Measurements from ENCODE around the gene MCM9. TPM values are rescaled to one million over a fixed set of nuclear protein-coding genes. Genes with fewer than 3 reads are reported as not detected.
A peak's percentile ranks its signal among the peaks of the same experiment; 100 is the strongest.

Gene MCM9
- total and polyA plus RNA-seq, 2 of the 13 experiments (the other 11 are each of a cell fraction or from before 2014, with no cell fraction given), result 3.8 to 17.2 TPM

GRCh38 chr6:118963003-118963402 is 28.0 kb upstream of the MCM9 start:
- Histone ChIP-seq H3K36me3 (replicated peaks in 1 of 2; ENCODE audit: control insufficient read depth in 1 of 2, insufficient read depth in 2 of 2, low read length in 2 of 2) (no peaks in the 10 kb centered on the region), H4K20me1 (ENCODE audit: insufficient read depth, low read length) (no peaks in the 10 kb centered on the region), H3K4me3 (replicated peaks in 1 of 3; ENCODE audit: insufficient read depth in 1 of 3, low read depth in 2 of 3, low read length in 3 of 3) (no peak overlapping the region), H3K79me2 (ENCODE audit: insufficient read depth, low read length) (no peaks in the 10 kb centered on the region), H3K27ac (ENCODE audit: extremely low read length, insufficient read depth, low read length) (no peak overlapping the region), H2AFZ (ENCODE audit: low read length) (no peak overlapping the region), H3K4me2 (ENCODE audit: low read depth, low read length) (no peak overlapping the region), H3K27me3 (ENCODE audit: control insufficient read depth in 1 of 2, insufficient read depth in 2 of 2, low read length in 2 of 2) (no peaks in the 10 kb centered on the region), H3K9ac (ENCODE audit: insufficient read depth, low read depth, low read length) (no peak overlapping the region), H3K4me1 (ENCODE audit: insufficient read depth, low read length) (0 out of 2 replicates have a peak, but pooled peaks cover 7% of the 10 kb centered on the region), H3K9me3 (ENCODE audit: low read length) (no peaks in the 10 kb centered on the region)
- in situ Hi-C loops (cut with HindIII; ENCODE audit: extremely low pct_ligation_motif_present, low pct_unique_long_range_greater_than_20kb) (no loop called here), intact Hi-C loops (cut with micrococcal nuclease; ENCODE audit: unreplicated experiment) (loop anchor here (1.0 kb wide), 1 partner anchor 147 kb away; no protein-coding TSS in a partner anchor)
- no peak for ATAC-seq
- no peak for DNase-seq (ENCODE audit: low spot score)
- no TSS peak for BruUV-seq (replicated peaks)
- TF ChIP-seq, protein P1, sequence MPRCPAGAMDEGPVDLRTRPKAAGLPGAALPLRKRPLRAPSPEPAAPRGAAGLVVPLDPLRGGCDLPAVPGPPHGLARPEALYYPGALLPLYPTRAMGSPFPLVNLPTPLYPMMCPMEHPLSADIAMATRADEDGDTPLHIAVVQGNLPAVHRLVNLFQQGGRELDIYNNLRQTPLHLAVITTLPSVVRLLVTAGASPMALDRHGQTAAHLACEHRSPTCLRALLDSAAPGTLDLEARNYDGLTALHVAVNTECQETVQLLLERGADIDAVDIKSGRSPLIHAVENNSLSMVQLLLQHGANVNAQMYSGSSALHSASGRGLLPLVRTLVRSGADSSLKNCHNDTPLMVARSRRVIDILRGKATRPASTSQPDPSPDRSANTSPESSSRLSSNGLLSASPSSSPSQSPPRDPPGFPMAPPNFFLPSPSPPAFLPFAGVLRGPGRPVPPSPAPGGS (CRISPR knock-in tag; IDR thresholded peaks at IDR 0.05), result no peak
- TF ChIP-seq U2AF2 (IDR thresholded peaks at IDR 0.05; ENCODE audit: low read depth, low read length), result no peak
- TF ChIP-seq ELF3 (CRISPR knock-in tag; IDR thresholded peaks at IDR 0.05), result no peak
- no peak for TF ChIP-seq ZNF597 (CRISPR knock-in tag; IDR thresholded peaks at IDR 0.05)
- TF ChIP-seq ZNF510 (CRISPR knock-in tag; IDR thresholded peaks at IDR 0.05; ENCODE audit: low read depth), result no peak
- no peak for TF ChIP-seq ZNF337 (CRISPR knock-in tag; IDR thresholded peaks at IDR 0.05; ENCODE audit: borderline replicate concordance, low read depth)
- TF ChIP-seq ZNF30 (CRISPR knock-in tag; IDR thresholded peaks at IDR 0.05), result no peak
- no peak for TF ChIP-seq RFX3 (CRISPR knock-in tag; IDR thresholded peaks at IDR 0.05)
- TF ChIP-seq, protein P2, sequence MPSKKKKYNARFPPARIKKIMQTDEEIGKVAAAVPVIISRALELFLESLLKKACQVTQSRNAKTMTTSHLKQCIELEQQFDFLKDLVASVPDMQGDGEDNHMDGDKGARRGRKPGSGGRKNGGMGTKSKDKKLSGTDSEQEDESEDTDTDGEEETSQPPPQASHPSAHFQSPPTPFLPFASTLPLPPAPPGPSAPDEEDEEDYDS (CRISPR knock-in tag; IDR thresholded peaks at IDR 0.05), result no peak
- TF ChIP-seq NR2F6 (IDR thresholded peaks at IDR 0.05), result no peak
- TF ChIP-seq NR2F6 (CRISPR knock-in tag; IDR thresholded peaks at IDR 0.05), result no peak
- no peak for TF ChIP-seq BHLHE40 (IDR thresholded peaks at IDR 0.05; ENCODE audit: low read length)
- TF ChIP-seq, protein P3, sequence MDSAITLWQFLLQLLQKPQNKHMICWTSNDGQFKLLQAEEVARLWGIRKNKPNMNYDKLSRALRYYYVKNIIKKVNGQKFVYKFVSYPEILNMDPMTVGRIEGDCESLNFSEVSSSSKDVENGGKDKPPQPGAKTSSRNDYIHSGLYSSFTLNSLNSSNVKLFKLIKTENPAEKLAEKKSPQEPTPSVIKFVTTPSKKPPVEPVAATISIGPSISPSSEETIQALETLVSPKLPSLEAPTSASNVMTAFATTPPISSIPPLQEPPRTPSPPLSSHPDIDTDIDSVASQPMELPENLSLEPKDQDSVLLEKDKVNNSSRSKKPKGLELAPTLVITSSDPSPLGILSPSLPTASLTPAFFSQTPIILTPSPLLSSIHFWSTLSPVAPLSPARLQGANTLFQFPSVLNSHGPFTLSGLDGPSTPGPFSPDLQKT (CRISPR knock-in tag; IDR thresholded peaks at IDR 0.05; ENCODE audit: borderline replicate concordance), result no peak
- TF ChIP-seq TSC22D2 (CRISPR knock-in tag; IDR thresholded peaks at IDR 0.05; ENCODE audit: borderline replicate concordance), result no peak
- TF ChIP-seq NBN (conservative IDR thresholded peaks at IDR 0.05), result no peak
- TF ChIP-seq MZF1 (CRISPR knock-in tag; IDR thresholded peaks at IDR 0.05; ENCODE audit: borderline replicate concordance), result no peak
- no peak for TF ChIP-seq GTF3A (CRISPR knock-in tag; conservative IDR thresholded peaks at IDR 0.05)
- TF ChIP-seq CREB1 (IDR thresholded peaks at IDR 0.05), result no peak
- no peak for TF ChIP-seq CREB1 (CRISPR knock-in tag; IDR thresholded peaks at IDR 0.05)
- peak; percentile 34 for FAIRE-seq
- ChIA-PET CTCF (ENCODE audit: low intra/inter-chr PET ratio, low total read pairs) (interaction anchor here (1.4 to 1.6 kb wide), 2 partner anchors 116 to 147 kb away, joined by 5 to 18 read pairs; partner anchors contain the start of gene FAM184A), POLR2A (no interaction called here)
